ENCODE measurements around the gene SLC25A28.
A peak's percentile ranks its signal among the peaks of the same experiment; 100 is the strongest.

The SLC25A28 gene, protein sequence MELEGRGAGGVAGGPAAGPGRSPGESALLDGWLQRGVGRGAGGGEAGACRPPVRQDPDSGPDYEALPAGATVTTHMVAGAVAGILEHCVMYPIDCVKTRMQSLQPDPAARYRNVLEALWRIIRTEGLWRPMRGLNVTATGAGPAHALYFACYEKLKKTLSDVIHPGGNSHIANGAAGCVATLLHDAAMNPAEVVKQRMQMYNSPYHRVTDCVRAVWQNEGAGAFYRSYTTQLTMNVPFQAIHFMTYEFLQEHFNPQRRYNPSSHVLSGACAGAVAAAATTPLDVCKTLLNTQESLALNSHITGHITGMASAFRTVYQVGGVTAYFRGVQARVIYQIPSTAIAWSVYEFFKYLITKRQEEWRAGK

DNA sequence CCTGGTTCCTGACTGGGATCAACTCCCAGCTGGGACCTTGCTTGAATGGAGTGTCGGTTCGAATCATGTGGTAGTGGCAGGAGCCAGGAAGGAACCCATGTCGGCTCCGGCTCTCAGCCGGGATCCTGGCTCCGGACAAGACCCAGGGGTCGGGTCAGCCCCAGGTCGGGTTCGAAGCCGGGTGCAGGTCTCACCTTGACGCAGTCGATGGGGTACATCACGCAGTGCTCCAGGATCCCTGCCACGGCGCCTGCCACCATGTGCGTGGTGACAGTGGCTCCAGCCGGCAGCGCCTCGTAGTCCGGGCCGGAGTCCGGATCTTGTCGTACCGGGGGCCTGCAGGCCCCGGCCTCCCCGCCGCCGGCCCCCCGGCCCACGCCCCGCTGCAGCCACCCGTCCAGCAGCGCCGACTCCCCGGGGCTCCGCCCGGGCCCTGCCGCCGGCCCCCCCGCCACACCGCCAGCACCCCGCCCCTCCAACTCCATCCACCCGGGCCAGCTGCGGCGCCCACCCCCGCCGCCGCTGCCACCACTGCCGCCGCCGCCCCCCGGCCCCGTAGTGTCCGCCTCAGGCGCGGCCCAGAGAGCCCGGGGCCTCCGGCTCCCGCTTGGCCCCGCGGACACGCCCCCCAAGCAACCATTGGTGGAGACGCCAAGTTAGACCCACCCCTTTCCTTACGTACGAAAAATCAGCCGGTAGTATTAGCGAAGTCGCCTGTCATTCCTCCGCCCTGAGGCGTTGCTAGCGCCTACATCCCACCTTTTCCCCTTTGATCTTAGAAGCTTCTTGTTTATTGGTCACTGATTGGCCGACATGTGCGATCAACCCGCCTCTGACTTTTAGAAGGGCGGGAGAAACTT, at the start of gene SLC25A28:
SLC25A28 (minus strand) TSS at position 589 of the 860 bp plus-strand sequence; CDS start at position 485, 104 bp downstream.
- DNase-seq (ENCODE audit: low spot score) = peak; percentile 97

DNA sequence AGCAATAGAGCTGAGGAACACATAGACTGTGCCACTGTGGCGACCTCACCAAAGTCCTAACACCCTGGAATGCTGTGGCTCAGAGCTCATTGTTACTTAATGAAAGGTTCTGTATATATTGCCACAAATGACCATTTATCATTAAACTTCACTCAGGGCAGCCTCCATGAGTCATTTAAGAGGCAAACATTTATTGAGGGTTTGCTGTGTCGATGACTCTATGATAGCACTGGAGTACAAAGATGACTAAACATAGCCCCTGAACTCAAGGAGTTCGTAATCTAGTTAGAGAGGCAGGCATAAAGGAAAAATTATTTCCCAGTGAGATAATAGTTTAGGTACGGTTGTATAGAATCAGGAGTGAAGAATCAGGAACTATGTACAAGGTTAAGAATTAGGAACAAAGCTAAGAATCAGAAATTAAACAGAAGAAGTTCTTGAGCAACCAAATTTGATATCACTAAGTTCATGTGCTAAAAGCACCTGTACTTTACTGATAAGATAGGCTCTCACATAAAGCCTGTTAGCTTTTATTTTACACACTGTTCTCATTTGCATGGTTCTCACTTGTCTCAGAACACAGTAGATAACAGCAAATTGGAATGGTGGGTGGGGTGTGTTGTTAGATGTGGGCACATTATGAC, 47.0 kb upstream of the SLC25A28 start:
- no peak for DNase-seq (ENCODE audit: low spot score)

- DNase-seq (ENCODE audit: low spot score) = no peak
Observed at GRCh38 chr10:99665304-99665703, 45.1 kb upstream of the SLC25A28 start.

GRCh38 chr10:99661377-99661763, 41.1 kb upstream of the SLC25A28 start:
- no peak for DNase-seq (ENCODE audit: low spot score)

DNA sequence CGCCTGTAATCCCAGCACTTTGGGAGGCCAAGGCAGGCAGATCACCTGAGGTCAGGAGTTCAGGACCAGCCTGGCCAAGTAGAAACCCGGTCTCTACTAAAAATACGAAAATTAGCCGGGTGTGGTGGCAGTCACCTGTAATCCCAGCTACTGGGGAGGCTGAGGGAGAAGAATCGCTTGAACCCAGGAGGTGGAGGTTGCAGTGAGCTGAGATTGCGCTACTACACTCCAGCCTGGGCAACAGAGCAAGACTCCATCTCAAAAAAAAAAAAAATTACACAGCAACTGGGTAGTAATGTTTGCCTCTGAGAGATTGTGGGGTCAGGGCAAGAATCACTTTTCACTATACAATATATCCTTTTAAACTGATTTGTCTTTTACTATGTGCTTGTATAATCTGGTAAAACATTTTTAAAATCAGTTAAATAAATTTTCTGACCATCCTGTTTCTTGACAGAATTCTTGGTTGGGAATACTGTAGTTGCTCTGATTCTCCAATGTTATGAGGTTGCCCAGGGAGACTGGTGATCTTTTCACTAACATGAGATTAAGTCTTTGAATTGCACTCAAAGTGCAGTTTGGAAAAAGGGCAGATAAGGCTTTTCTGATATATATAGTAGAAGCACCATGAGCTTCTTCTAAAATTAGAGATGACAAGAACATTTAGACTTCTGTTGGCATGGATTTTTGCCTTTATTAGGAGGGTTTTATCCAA, 40.6 kb upstream of the SLC25A28 start:
- DNase-seq (ENCODE audit: low spot score) = no peak

- no peak for DNase-seq (ENCODE audit: low spot score)
Observed at GRCh38 chr10:99659868-99660366, 39.7 kb upstream of the SLC25A28 start.

GRCh38 chr10:99659031-99659867, 39.0 kb upstream of the SLC25A28 start, which contains the start of gene ENTPD7:
ENTPD7 (plus strand) TSS chr10:99659509; CDS start chr10:99659957, 448 bp downstream.
- peak; percentile 89 for DNase-seq (ENCODE audit: low spot score)

GRCh38 chr10:99658622-99659030, 38.4 kb upstream of the SLC25A28 start:
- peak; percentile 17 for DNase-seq (ENCODE audit: low spot score)

GRCh38 chr10:99656199-99657064, 36.2 kb upstream of the SLC25A28 start:
- DNase-seq (ENCODE audit: low spot score) = no peak

DNA sequence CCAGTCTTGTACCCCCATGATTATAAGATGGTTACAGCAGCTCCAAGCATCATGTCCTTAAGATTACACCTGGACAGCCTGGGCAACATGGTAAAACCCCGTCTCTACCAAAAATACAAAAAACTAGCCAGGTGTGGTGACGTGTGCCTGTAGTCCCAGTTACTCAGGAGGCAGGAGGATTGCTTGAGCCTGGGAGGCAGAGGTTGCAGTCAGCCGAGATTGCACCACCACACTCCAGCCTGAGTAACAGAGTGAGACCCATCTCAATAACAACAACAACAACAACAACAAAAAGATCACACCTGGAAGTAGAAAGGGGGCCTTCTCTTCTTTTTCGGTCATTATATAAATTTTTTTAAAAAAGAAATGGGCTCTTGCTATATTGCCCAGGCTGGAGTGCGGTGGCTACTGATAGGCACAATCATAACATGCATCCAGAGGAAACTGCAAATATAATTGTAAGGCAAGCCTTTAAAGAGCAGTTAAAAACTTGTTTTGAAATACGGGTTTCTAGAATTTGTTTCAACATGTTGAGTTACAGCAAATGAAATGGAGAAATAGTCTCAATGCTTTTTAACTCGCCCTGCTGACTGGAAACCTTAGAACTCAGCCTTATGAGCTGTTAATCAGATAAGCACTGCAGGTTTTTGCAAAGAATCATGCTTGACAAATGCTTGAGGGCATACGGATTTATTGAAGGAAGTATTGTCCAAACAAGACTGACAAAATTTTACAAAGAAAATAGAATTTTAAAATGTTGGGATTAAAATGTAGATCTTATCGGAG, 34.3 kb upstream of the SLC25A28 start:
- DNase-seq (ENCODE audit: low spot score) = no peak

DNA sequence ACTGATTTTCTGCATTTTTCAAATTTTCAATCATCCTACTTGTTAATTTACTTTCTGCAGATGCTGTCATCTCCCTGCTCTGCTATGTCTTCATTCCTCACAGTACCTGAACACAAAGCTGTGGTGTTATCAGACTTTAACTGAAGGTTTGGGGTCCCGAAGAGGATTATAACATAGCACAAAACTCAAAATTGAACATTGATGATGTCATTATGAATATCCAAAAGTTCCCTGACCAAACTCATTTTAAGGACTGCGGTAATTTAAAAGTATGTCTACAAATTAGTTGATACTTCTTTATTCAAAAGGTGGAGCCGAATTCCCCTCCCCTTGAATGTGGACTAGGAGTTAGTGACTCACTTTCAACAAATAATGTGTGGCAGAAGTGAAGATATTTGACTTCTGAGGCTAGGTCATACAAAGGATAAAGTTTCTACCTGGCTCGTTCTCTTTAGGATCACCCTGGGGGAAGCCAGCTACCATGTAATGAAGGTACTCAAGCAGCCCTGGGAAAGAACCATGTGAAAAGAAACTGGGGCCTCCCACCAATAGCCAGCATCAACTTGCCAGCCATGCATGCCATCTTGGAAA, 32.7 kb upstream of the SLC25A28 start:
- DNase-seq (ENCODE audit: low spot score) = no peak

DNA sequence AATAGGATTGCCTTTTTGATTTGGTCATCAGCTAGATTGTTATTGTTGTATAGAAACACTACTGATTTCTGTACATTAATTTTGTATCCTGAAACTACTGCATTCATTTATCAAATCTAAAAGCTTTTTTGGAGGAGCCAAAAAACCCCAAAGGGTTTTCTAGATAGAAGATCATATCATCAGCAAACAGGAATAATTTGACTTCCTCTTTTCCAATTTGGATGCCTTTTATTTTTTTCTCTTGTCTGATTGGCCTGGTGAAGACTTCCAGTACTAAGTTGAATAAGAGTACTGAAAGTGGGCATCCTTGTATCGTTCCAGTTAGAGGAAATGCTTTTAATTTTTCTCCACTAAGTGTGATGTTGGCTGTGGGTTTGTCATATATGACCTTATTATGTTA, 28.5 kb upstream of the SLC25A28 start:
- no peak for DNase-seq (ENCODE audit: low spot score)

DNA sequence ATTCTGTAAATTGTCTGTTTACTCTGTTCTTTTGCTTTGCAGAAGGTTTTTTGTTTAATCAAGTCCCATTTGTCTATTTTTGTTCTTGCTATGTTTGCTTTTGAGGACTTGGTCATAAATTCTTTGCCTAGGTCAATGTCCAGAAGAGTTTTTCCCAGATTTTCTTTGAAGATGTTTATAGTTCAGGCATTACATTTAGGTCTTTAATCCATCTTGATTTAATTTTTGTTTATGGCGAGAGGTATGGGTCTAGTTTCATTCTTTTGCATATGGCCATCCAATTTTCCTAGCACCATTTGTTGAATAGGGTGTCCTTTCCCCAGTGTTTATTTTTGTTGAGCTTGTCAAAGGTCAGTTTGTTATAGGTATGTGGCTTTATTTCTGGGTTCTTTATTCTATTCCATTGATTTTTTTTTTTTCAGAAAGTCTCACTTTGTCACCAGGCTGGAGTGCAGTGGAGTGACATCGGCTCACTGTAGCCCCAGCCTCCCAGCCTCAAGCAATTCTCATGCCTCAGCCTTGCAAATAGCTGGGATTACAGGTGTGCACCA, 27.4 kb upstream of the SLC25A28 start:
- DNase-seq (ENCODE audit: low spot score) = no peak

DNA sequence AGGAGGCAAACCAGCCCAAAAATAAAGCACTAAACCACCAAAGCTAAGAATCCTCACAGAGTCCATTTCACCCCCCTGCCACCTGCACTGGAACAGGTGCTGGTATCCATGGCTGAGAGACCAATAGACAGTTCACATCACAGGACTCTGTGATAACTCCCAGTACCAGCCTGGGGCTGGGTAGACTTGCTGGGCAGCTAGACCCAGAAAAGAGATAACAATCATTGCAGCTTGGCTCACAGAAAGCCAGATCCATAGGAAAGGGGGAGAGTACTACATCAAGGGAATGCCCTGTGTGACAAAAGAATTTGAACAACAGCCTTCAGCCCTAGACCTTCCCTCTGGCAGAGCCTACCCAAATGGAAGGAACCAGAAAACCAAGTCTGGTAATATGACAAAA, 13.6 kb upstream of the SLC25A28 start:
- DNase-seq (ENCODE audit: low spot score) = no peak

- no peak for DNase-seq (ENCODE audit: low spot score)
Observed at GRCh38 chr10:99631496-99631895, 11.3 kb upstream of the SLC25A28 start.

DNA sequence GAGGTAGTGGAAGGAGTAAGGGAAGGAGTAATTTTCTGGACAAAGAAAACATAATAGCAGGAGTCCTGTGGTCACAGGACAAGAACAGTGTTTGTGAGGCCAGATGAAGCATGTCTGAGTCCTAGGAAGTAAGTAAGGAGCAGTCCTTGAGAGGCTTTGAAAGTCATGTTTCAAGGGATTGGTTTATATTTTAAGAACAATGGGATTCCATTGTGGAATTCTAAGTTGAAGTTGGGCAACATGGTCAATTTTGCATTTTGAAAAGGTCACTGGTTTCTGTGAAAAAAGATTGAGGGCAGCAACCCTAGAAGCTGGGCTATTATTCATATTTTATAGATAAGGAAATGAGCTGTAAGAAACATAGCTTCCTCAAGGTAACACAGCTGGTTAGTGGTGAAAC, 10.8 kb upstream of the SLC25A28 start:
- DNase-seq (ENCODE audit: low spot score) = no peak

DNA sequence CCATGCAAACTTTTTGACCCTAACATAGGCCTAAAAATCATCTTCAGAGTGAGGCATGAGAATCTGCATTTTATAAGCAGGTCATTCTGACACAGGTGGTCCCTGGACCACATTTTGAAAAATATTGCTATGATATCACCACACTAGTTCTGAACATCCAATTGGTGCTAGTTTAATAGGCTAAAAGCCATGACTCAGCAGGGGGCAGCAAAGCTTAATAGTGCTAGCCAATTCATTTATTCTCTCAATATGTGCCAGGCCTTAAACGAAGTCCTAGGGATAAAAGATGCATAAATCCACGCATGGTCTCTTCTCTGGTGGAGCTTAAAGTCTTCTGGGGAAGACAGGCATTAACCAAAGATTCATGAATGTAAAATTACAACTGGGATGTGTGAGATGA, 10.2 kb upstream of the SLC25A28 start:
- no peak for DNase-seq (ENCODE audit: low spot score)

DNA sequence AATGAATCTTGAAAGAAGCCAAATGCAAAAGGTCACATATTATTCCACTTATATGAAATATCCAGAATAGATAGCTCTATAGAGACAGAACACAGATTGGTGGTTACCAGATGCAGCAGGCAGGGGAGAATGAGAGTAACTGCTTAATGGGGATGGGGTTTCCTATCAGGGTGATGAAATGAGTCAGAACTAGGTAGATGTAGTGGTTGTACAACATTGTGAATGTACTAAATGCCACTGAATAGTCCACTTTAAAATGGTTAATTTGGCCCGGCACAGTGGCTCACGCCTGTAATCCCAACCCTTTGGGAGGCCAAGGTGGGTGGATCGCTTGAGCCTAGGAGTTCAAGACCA, 9.4 kb upstream of the SLC25A28 start:
- DNase-seq (ENCODE audit: low spot score) = no peak

All from CD4-positive, alpha-beta T cell treated with Interleukin-15 for 4 hours (primary cell).